Mucosa of stomach (tissue), 1 donor: ENCODE data around the gene EPHA6.

Experiments used
- H3K27me3 ChIP-seq: one replicate; pipeline ENCODE4 v1.7.0; 2013; ENCODE audit warnings: mild to moderate bottlenecking, low read length; ENCODE audit not compliant: control insufficient read depth, insufficient read depth
- H3K36me3 ChIP-seq: one replicate; pipeline ENCODE4 v1.7.0; 2013; ENCODE audit warnings: low read length; ENCODE audit not compliant: control insufficient read depth, insufficient read depth
- H3K4me1 ChIP-seq: one replicate; pipeline ENCODE4 v1.7.0; 2013; ENCODE audit warnings: mild to moderate bottlenecking, low read length; ENCODE audit not compliant: control insufficient read depth, insufficient read depth
- H3K4me3 ChIP-seq: one replicate; pipeline ENCODE4 v1.7.0; 2013; ENCODE audit warnings: low read length
- H3K9ac ChIP-seq: one replicate; pipeline ENCODE4 v1.7.0; 2013; ENCODE audit warnings: mild to moderate bottlenecking, low read length, moderate library complexity
- H3K9me3 ChIP-seq: one replicate; pipeline ENCODE4 v1.7.0; 2013; ENCODE audit warnings: mild to moderate bottlenecking, low read length, moderate library complexity; ENCODE audit not compliant: control insufficient read depth
- donor health status: Pancreatic carcinoma.

Gene EPHA6

GRCh38 chr3:97059168-97059567 is 244.8 kb downstream of the EPHA6 start:
- Histone ChIP-seq H3K9me3 (no peaks in the 10 kb centered on the region), H3K4me3 (no peak overlapping the region), H3K36me3 (no peaks in the 10 kb centered on the region), H3K27me3 (no peaks in the 10 kb centered on the region), H3K4me1 (no peaks in the 10 kb centered on the region), H3K9ac (no peak overlapping the region)

- no peaks in the 10 kb centered on the region for H3K9me3 ChIP-seq
- no peak overlapping the region for H3K4me3 ChIP-seq
- H3K9ac ChIP-seq, result no peak overlapping the region
- H3K4me1 ChIP-seq, result no peaks in the 10 kb centered on the region
- H3K27me3 ChIP-seq, result no peaks in the 10 kb centered on the region
- H3K36me3 ChIP-seq, result no peaks in the 10 kb centered on the region
These were observed 252.1 kb downstream of the EPHA6 start for GRCh38 chr3:97066531-97066930.

DNA sequence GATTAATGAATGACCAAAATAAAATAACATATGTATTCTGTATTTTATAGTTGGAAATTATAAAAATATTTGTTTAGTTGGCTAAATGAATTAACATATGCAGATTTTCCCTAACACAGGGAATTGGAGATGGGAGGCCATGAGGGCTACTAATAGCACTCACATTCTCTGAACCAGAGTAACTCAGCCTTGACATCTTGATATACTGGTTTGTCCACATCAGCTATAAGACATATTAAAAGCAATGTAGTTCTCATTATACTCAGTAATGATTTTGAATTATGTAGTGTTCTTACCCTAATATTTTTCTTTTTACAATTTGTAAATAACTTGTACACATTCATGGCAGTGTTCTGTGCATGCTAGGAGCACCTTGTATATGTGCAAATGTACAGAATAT is 255.9 kb downstream of the EPHA6 start:
- H3K4me1 ChIP-seq, result no peaks in the 10 kb centered on the region
- no peaks in the 10 kb centered on the region for H3K9me3 ChIP-seq
- no peaks in the 10 kb centered on the region for H3K36me3 ChIP-seq
- no peak overlapping the region for H3K9ac ChIP-seq
- H3K27me3 ChIP-seq, result no peaks in the 10 kb centered on the region
- H3K4me3 ChIP-seq, result no peak overlapping the region

DNA sequence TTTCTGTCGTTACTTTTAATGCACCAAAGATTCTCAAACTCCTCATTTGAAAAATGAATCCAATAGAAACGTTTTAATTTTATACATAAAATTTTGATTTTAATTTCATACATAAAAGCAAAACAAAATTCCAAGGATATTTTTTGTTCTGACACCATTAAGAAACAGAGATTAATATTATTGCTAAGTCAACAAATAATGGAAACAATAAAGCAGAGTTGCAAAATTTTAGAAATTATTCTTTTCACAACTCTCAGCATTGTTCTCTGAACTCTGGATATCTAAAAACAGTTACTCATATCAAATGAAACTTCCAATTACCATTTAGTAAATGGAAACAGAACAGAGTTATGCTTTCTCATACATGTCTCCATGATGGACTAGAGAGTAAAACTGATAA is 260.2 kb downstream of the EPHA6 start:
- Histone ChIP-seq H3K4me3 (no peak overlapping the region), H3K4me1 (no peaks in the 10 kb centered on the region), H3K27me3 (no peaks in the 10 kb centered on the region), H3K36me3 (no peaks in the 10 kb centered on the region), H3K9ac (no peak overlapping the region), H3K9me3 (no peaks in the 10 kb centered on the region)

GRCh38 chr3:97076673-97077072 is 262.3 kb downstream of the EPHA6 start:
- Histone ChIP-seq H3K36me3 (no peaks in the 10 kb centered on the region), H3K4me3 (no peak overlapping the region), H3K4me1 (no peaks in the 10 kb centered on the region), H3K9ac (no peak overlapping the region), H3K9me3 (no peaks in the 10 kb centered on the region), H3K27me3 (no peaks in the 10 kb centered on the region)

GRCh38 chr3:97089621-97090020 is 275.2 kb downstream of the EPHA6 start:
- Histone ChIP-seq H3K27me3 (no peaks in the 10 kb centered on the region), H3K4me3 (no peak overlapping the region)

GRCh38 chr3:97102641-97103040 is 288.2 kb downstream of the EPHA6 start:
- Histone ChIP-seq H3K27me3 (no peaks in the 10 kb centered on the region), H3K9ac (no peak overlapping the region), H3K4me3 (no peak overlapping the region), H3K4me1 (no peaks in the 10 kb centered on the region), H3K9me3 (no peaks in the 10 kb centered on the region), H3K36me3 (no peaks in the 10 kb centered on the region)

More at GRCh38 chr3:97089621-97090020, 275.2 kb downstream of the EPHA6 start:
- Histone ChIP-seq H3K4me1 (no peaks in the 10 kb centered on the region), H3K36me3 (no peaks in the 10 kb centered on the region), H3K9me3 (no peaks in the 10 kb centered on the region), H3K9ac (no peak overlapping the region)

- Histone ChIP-seq H3K9me3 (no peaks in the 10 kb centered on the region), H3K36me3 (no peaks in the 10 kb centered on the region), H3K4me1 (no peaks in the 10 kb centered on the region), H3K9ac (no peak overlapping the region), H3K4me3 (no peak overlapping the region), H3K27me3 (no peaks in the 10 kb centered on the region)
These were observed 291.7 kb downstream of the EPHA6 start for GRCh38 chr3:97105989-97106651.

DNA sequence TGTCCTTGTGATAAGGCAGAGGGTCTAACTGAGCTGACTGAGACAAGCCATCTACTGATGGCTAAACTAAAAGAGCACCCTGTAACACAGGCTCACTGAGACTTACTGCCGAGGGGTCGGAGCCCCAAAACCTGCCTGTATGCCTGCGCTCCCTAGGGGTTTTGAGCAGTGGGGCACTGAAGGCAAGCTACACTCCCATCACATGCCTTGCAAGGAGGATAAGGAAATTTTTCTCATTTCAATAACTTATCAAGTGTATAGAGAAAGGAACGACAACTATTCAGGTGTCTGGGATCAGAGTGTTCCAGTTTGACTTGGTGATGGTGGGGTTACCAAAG is 292.2 kb downstream of the EPHA6 start:
- Histone ChIP-seq H3K9ac (no peak overlapping the region), H3K36me3 (no peaks in the 10 kb centered on the region), H3K4me1 (no peaks in the 10 kb centered on the region), H3K27me3 (no peaks in the 10 kb centered on the region), H3K9me3 (no peaks in the 10 kb centered on the region), H3K4me3 (no peak overlapping the region)

GRCh38 chr3:97108136-97108535 is 293.7 kb downstream of the EPHA6 start:
- H3K9me3 ChIP-seq, result no peaks in the 10 kb centered on the region
- H3K9ac ChIP-seq, result no peak overlapping the region
- no peak overlapping the region for H3K4me3 ChIP-seq
- H3K4me1 ChIP-seq, result no peaks in the 10 kb centered on the region
- no peaks in the 10 kb centered on the region for H3K27me3 ChIP-seq
- no peaks in the 10 kb centered on the region for H3K36me3 ChIP-seq

DNA sequence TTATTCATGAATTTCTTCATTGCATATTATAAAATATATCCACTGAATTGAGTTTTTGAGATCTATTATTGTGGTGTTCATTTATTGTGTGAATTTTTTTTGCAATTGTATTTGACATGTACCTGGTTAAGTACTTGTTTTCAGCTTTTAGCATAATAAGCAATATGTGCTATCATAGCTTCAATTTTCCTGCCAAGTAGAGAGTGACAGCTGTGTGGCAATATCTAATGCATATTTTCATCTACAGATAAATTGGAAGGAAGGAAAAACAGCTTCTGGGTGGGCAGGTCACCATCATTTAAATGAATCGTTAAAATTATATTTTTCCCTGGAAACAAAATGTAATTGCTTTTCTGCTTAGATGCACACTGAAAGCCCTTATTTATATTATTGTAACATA is 296.9 kb downstream of the EPHA6 start:
- no peak overlapping the region for H3K9ac ChIP-seq
- no peaks in the 10 kb centered on the region for H3K4me1 ChIP-seq
- no peaks in the 10 kb centered on the region for H3K9me3 ChIP-seq
- no peaks in the 10 kb centered on the region for H3K36me3 ChIP-seq
- no peak overlapping the region for H3K4me3 ChIP-seq
- H3K27me3 ChIP-seq, result no peaks in the 10 kb centered on the region

GRCh38 chr3:97121386-97121785 is 307.0 kb downstream of the EPHA6 start:
- Histone ChIP-seq H3K9me3 (no peaks in the 10 kb centered on the region), H3K36me3 (no peaks in the 10 kb centered on the region), H3K4me3 (no peak overlapping the region), H3K4me1 (no peaks in the 10 kb centered on the region), H3K9ac (no peak overlapping the region), H3K27me3 (no peaks in the 10 kb centered on the region)

- Histone ChIP-seq H3K9me3 (no peaks in the 10 kb centered on the region), H3K4me3 (no peak overlapping the region), H3K4me1 (no peaks in the 10 kb centered on the region), H3K27me3 (no peaks in the 10 kb centered on the region), H3K9ac (no peak overlapping the region), H3K36me3 (no peaks in the 10 kb centered on the region)
These were observed 311.6 kb downstream of the EPHA6 start for GRCh38 chr3:97125902-97126499.
